PC-9 (cell line): ENCODE measurements around the gene CA7.

Experiments used
- EZH2 ChIP-seq: fragments of 200-600 bp; sonication (generic); IDR thresholded peaks from 2 replicates; pipeline ENCODE4 v1.8.0; 2017; ENCODE audit warnings: antibody characterized with exemption, low read depth
- TF ChIP-seq, protein P1 (sequence below): fragments of 200-600 bp; sonication (generic); conservative IDR thresholded peaks from 2 replicates; pipeline ENCODE4 v1.6.1; 2017; ENCODE audit warnings: mixed run types, antibody characterized with exemption, mild to moderate bottlenecking, moderate library complexity

DNA sequence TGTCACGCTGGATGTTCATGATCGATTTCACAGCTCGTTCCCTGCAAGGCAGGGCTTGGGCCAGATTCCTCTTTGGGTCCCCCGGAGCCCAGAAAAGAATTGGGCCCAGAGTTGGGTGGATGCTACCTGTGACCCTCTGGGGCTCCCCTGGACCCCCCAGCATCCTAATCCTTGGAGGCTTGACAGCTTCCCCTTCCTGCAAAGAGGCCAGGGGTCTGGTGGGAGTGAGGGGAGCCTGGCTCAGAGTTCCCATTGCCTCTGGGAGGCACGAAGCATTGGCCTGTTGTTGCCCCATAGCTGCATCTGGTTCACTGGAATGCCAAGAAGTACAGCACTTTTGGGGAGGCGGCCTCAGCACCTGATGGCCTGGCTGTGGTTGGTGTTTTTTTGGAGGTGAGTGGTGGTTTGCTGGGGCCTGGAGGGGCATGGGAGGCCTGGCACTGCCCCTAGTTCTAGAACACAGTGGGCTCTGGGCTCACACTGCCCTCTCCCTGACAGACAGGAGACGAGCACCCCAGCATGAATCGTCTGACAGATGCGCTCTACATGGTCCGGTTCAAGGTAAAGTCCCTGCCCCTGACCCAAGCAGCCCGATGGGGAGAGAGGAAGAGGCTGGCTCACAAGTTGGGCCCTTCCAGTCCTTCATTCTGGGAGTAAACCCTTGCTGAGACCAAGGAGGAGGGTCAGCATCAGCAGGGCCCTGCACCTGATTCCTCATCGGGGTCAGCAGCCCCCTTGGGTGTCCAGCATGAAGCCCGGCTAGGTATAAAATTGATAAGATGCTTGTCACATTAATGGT lies 7.2 kb downstream of the CA7 start:
- TF ChIP-seq, protein P1, sequence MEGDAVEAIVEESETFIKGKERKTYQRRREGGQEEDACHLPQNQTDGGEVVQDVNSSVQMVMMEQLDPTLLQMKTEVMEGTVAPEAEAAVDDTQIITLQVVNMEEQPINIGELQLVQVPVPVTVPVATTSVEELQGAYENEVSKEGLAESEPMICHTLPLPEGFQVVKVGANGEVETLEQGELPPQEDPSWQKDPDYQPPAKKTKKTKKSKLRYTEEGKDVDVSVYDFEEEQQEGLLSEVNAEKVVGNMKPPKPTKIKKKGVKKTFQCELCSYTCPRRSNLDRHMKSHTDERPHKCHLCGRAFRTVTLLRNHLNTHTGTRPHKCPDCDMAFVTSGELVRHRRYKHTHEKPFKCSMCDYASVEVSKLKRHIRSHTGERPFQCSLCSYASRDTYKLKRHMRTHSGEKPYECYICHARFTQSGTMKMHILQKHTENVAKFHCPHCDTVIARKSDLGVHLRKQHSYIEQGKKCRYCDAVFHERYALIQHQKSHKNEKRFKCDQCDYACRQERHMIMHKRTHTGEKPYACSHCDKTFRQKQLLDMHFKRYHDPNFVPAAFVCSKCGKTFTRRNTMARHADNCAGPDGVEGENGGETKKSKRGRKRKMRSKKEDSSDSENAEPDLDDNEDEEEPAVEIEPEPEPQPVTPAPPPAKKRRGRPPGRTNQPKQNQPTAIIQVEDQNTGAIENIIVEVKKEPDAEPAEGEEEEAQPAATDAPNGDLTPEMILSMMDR: no peak
- TF ChIP-seq EZH2: no peak
